HCT116 (cell line): ENCODE measurements around the gene KNTC1. TPM values are rescaled to one million over a fixed set of nuclear protein-coding genes. Genes with fewer than 3 reads are reported as not detected.

Experiments used
- ATAC-seq: fragments of 200-7000 bp; cut with Tn5 transposase; 2 replicates; pipeline ENCODE4 v1.9.1; 2020; ENCODE audit warnings: mild to moderate bottlenecking, moderate library complexity
- BruUV-seq: library from RNA; stranded (reverse); fragments of 400-500 nt; replicated peaks from 2 replicates; lab custom pipeline; 2021; lab: Mats Ljungman, UMichigan
- CTCF ChIA-PET: fragments of 300-600 bp; sonication (Branson Sonifier 250); formaldehyde crosslinking; loops from one replicate; lab custom pipeline; 2021; ENCODE audit warnings: antibody characterized with exemption; lab: Charles Lee
- POLR2A ChIA-PET: fragments of 300-600, 350-600 bp; sonication (Branson Sonifier 250); formaldehyde crosslinking; loops from one replicate; lab custom pipeline; 2021; ENCODE audit warnings: antibody characterized with exemption; lab: Charles Lee
- RAD21 ChIA-PET, 2 experiments: fragments of 300-600 bp; sonication (Branson Sonifier 250); formaldehyde crosslinking; loops; one replicate each; lab custom pipeline; 2023; ENCODE audit warnings: low total read pairs in 2 of 2; ENCODE audit not compliant: uncharacterized antibody in 2 of 2, unreplicated experiment in 2 of 2, low non-redundant PET in 1 of 2; lab: Charles Lee
- DNase-seq: peaks from one replicate; pipeline ENCODE4 v3.0.0-alpha.2; 2010; ENCODE audit warnings: low read depth, low spot score
- H2AFZ ChIP-seq: fragments of 200-600 bp; shearing (Covaris generic), sonication (generic); 2 replicates; pipeline ENCODE4 v1.6.1; 2017; ENCODE audit warnings: low read depth, mixed run types, mixed read lengths, antibody characterized with exemption, low read length; ENCODE audit not compliant: poor library complexity, severe bottlenecking
- H3K27ac ChIP-seq: 2 replicates; pipeline ENCODE4 v1.5.1; 2012; ENCODE audit warnings: low read depth, low read length
- H3K27me3 ChIP-seq: fragments of 200-600 bp; sonication (generic); 2 replicates; pipeline ENCODE4 v1.6.1; 2016; ENCODE audit warnings: mixed run types, low read length, mixed read lengths; ENCODE audit not compliant: insufficient read depth
- H3K36me3 ChIP-seq, 2 experiments: fragments of 200-500 bp in 1 of 2; fragments of 200-600 bp in 1 of 2; sonication (Bioruptor generic) in 1 of 2; sonication (generic) in 1 of 2; 2 replicates each; pipeline versions ENCODE4 v1.5.1 to v1.6.1; 2014 to 2016; ENCODE audit warnings: low read length in 2 of 2, inconsistent platforms in 1 of 2, mixed read lengths in 1 of 2, mixed run types in 1 of 2; ENCODE audit not compliant: insufficient read depth in 2 of 2, control insufficient read depth in 1 of 2
- H3K4me1 ChIP-seq, 2 experiments: fragments of 200-600 bp in 1 of 2; sonication (generic) in 1 of 2; 2 replicates each; pipeline versions ENCODE4 v1.5.1 to v1.6.1; 2012 to 2017; ENCODE audit warnings: low read length in 2 of 2, inconsistent platforms in 1 of 2, mild to moderate bottlenecking in 1 of 2, mixed read lengths in 1 of 2, mixed run types in 1 of 2, moderate library complexity in 1 of 2; ENCODE audit not compliant: insufficient read depth in 2 of 2, control insufficient read depth in 1 of 2
- H3K4me2 ChIP-seq: fragments of 200-600 bp; sonication (generic); 2 replicates; pipeline ENCODE4 v1.6.1; 2017; ENCODE audit warnings: mixed run types, low read length, mixed read lengths
- H3K4me3 ChIP-seq, 2 experiments: fragments of 200-600 bp in 1 of 2; sonication (generic) in 1 of 2; replicated peaks in 1 of 2; 2 replicates each; pipeline ENCODE4 v1.5.1; 2011 to 2016; ENCODE audit warnings: low read length in 2 of 2, control low read depth in 1 of 2, low read depth in 1 of 2, mild to moderate bottlenecking in 1 of 2, mixed read lengths in 1 of 2, mixed run types in 1 of 2
- H3K79me2 ChIP-seq: fragments of 200-600 bp; sonication (generic); 2 replicates; pipeline ENCODE4 v1.6.1; 2017; ENCODE audit warnings: mild to moderate bottlenecking, mixed run types, low read length, moderate library complexity, mixed read lengths; ENCODE audit not compliant: insufficient read depth
- H3K9ac ChIP-seq: fragments of 200-600 bp; sonication (generic); 2 replicates; pipeline ENCODE4 v1.6.1; 2016; ENCODE audit warnings: low read length, mixed read lengths
- H3K9me2 ChIP-seq: fragments of 200-600 bp; sonication (generic), shearing (Covaris generic); 2 replicates; pipeline ENCODE4 v1.6.1; 2017; ENCODE audit warnings: mixed run types, mild to moderate bottlenecking, moderate library complexity; ENCODE audit not compliant: insufficient read depth
- H3K9me3 ChIP-seq, 2 experiments: fragments of 200-500 bp in 1 of 2; fragments of 200-600 bp in 1 of 2; sonication (Bioruptor generic) in 1 of 2; sonication (generic) in 1 of 2; 2 replicates each; pipeline ENCODE4 v1.6.1; 2014 to 2017; ENCODE audit warnings: low read length in 2 of 2, mixed read lengths in 2 of 2, inconsistent platforms in 1 of 2, low read depth in 1 of 2, mild to moderate bottlenecking in 1 of 2, mixed run types in 1 of 2, moderate library complexity in 1 of 2; ENCODE audit not compliant: control insufficient read depth in 1 of 2, insufficient read depth in 1 of 2
- H4K20me1 ChIP-seq: fragments of 200-600 bp; sonication (generic), shearing (Covaris generic); 2 replicates; pipeline ENCODE4 v1.6.1; 2017; ENCODE audit warnings: mixed run types, mild to moderate bottlenecking, moderate library complexity; ENCODE audit not compliant: insufficient read depth
- ATF3 ChIP-seq: IDR thresholded peaks from 2 replicates; pipeline ENCODE4 v1.6.1; 2012
- CEBPB ChIP-seq: IDR thresholded peaks from 2 replicates; pipeline ENCODE4 v1.6.1; 2012; ENCODE audit warnings: low read depth
- EGR1 ChIP-seq: IDR thresholded peaks from 2 replicates; pipeline ENCODE4 v1.6.1; 2012; ENCODE audit warnings: low read depth
- ELF1 ChIP-seq: IDR thresholded peaks from 2 replicates; pipeline ENCODE4 v1.6.1; 2012; ENCODE audit warnings: low read depth, borderline replicate concordance
- EZH2 ChIP-seq: fragments of 200-600 bp; sonication (generic); IDR thresholded peaks from 2 replicates; pipeline ENCODE4 v1.6.1; 2017; ENCODE audit warnings: antibody characterized with exemption, mixed run types
- EZH2phosphoT487 ChIP-seq: fragments of 200-600 bp; IDR thresholded peaks from 2 replicates; pipeline ENCODE4 v1.6.1; 2018; ENCODE audit warnings: antibody characterized with exemption, borderline replicate concordance
- FOSL1 ChIP-seq: IDR thresholded peaks from 2 replicates; pipeline ENCODE4 v1.6.1; 2012; ENCODE audit warnings: low read depth
- POLR2A ChIP-seq: IDR thresholded peaks from 2 replicates; pipeline ENCODE4 v1.7.0; 2011; ENCODE audit warnings: borderline replicate concordance; ENCODE audit not compliant: insufficient read depth, insufficient read length; ENCODE audit errors: extremely low read depth
- REST ChIP-seq: IDR thresholded peaks from 2 replicates; pipeline ENCODE4 v1.6.1; 2012; ENCODE audit warnings: low read depth
- SIN3A ChIP-seq: IDR thresholded peaks from 2 replicates; pipeline ENCODE4 v1.6.1; 2012; ENCODE audit warnings: low read depth
- SP1 ChIP-seq: IDR thresholded peaks from 2 replicates; pipeline ENCODE4 v1.6.1; 2012; ENCODE audit warnings: low read depth
- ZBTB33 ChIP-seq: IDR thresholded peaks from 2 replicates; pipeline ENCODE4 v1.6.1; 2011; ENCODE audit warnings: mild to moderate bottlenecking, low read length, moderate library complexity; ENCODE audit not compliant: insufficient replicate concordance; ENCODE audit errors: extremely low read depth
- ZFX ChIP-seq: fragments of 450-650 bp; IDR thresholded peaks from 2 replicates; pipeline ENCODE4 v1.6.1; 2017
- ZNF274 ChIP-seq: fragments of 200-500 bp; sonication (Bioruptor generic); IDR thresholded peaks from 2 replicates; pipeline ENCODE4 v1.6.1; 2014; ENCODE audit warnings: mild to moderate bottlenecking, low read depth, low read length, inconsistent platforms
- intact Hi-C: fragments of 100-400 bp; cut with micrococcal nuclease; formaldehyde crosslinking; loops from 2 replicates; pipeline ENCODE4 v1.10.0; 2022
- total RNA-seq: library from RNA; stranded (reverse); gene quantifications from one replicate; pipeline ENCODE4 v1.2.1, GENCODE V29; 2021; ENCODE audit not compliant: unreplicated experiment

The KNTC1 gene
- total RNA-seq, 1 experiment from 2014 or later, result 70.2 TPM

- TF ChIP-seq REST (no peak), FOSL1 (no peak), ZFX (no peak), ELF1 (no peak), ZBTB33 (no peak), SP1 (no peak), ZNF274 (no peak), EGR1 (no peak), EZH2 (no peak), SIN3A (no peak)
Measured at GRCh38 chr12:122517877-122518276, 9.2 kb upstream of the KNTC1 start (continued).

- no peaks in the 10 kb centered on the region for H3K9me2 ChIP-seq
- peaks cover 77 to 91% of the 10 kb centered on the region in 2 experiments for H3K36me3 ChIP-seq
- H3K4me1 ChIP-seq, result 0 out of 4 replicates have a peak, but pooled peaks cover 0 to under 1% of the 10 kb centered on the region in 2 experiments
- H3K4me2 ChIP-seq, result no peak overlapping the region
- no peak for DNase-seq
- no peak overlapping the region for H3K9ac ChIP-seq
- no peak overlapping the region for H2AFZ ChIP-seq
- peaks cover 98% of the 10 kb centered on the region for H3K79me2 ChIP-seq
- H3K9me3 ChIP-seq, result no peaks in the 10 kb centered on the region
- H3K27ac ChIP-seq, result no peak overlapping the region
- no peaks in the 10 kb centered on the region for H3K27me3 ChIP-seq
- no peak for ATAC-seq
- no peak for TF ChIP-seq EZH2phosphoT487
- no peak for TF ChIP-seq SIN3A
- no peak for TF ChIP-seq POLR2A
- TF ChIP-seq CEBPB, result no peak
- no peak for TF ChIP-seq ATF3
- no peak for TF ChIP-seq ZFX
- ChIA-PET RAD21 (no interaction called here), CTCF (no interaction called here), POLR2A (no interaction called here)
- no TSS peak for BruUV-seq
- H4K20me1 ChIP-seq, result peaks cover 46% of the 10 kb centered on the region
- no peak overlapping the region for H3K4me3 ChIP-seq
- intact Hi-C loops, result no loop called here
Measured at GRCh38 chr12:122518908-122519307, 8.1 kb upstream of the KNTC1 start.
